GM12878 (cell line): ENCODE data around the gene CCDC12.

ENCODE experiments used
- CEBPB ChIP-seq, 2 experiments: fragments of 150-350 bp in 1 of 2; IDR thresholded peaks; 2 replicates each; pipeline ENCODE4 v1.6.1; 2012 to 2014; ENCODE audit warnings: low read depth in 2 of 2, low read length in 2 of 2, borderline replicate concordance in 1 of 2, inconsistent platforms in 1 of 2
- CHD1 ChIP-seq: IDR thresholded peaks from 2 replicates; pipeline ENCODE4 v1.6.1; 2012; ENCODE audit warnings: low read depth, low read length, improper control_type of control experiment
- CREB1 ChIP-seq: IDR thresholded peaks from 2 replicates; pipeline ENCODE4 v1.6.1; 2012; ENCODE audit warnings: low read depth, mild to moderate bottlenecking, inconsistent platforms
- CTCF ChIP-seq, 3 experiments: IDR thresholded peaks in 2 of 3; conservative IDR thresholded peaks in 1 of 3; 2 replicates each; pipeline ENCODE4 v1.5.1; 2011; ENCODE audit warnings: low read depth in 3 of 3, low read length in 3 of 3, mild to moderate bottlenecking in 3 of 3, control low read depth in 2 of 3, moderate library complexity in 2 of 3, inconsistent platforms in 1 of 3, mixed read lengths in 1 of 3; ENCODE audit not compliant: control insufficient read depth in 2 of 3, insufficient read depth in 1 of 3; ENCODE audit errors: extremely low read depth in 1 of 3
- EGR1 ChIP-seq, 2 experiments: IDR thresholded peaks; 1 replicate in 1 of 2; 2 replicates in 1 of 2; pipeline ENCODE4 v1.6.1; 2011 to 2012; ENCODE audit warnings: low read depth in 2 of 2, low read length in 2 of 2, borderline replicate concordance in 1 of 2, mild to moderate bottlenecking in 1 of 2, moderate library complexity in 1 of 2
- FOS ChIP-seq: IDR thresholded peaks from 3 replicates; pipeline ENCODE4 v1.6.1; 2011; ENCODE audit warnings: borderline replicate concordance; ENCODE audit not compliant: insufficient read length; ENCODE audit errors: extremely low read depth
- GABPA ChIP-seq: IDR thresholded peaks from 2 replicates; pipeline ENCODE4 v1.6.1; 2014; ENCODE audit warnings: antibody characterized with exemption, low read depth, mild to moderate bottlenecking, inconsistent platforms
- KDM1A ChIP-seq: fragments of 200-600 bp; sonication (generic); IDR thresholded peaks from 2 replicates; pipeline ENCODE4 v1.6.1; 2016; ENCODE audit warnings: borderline replicate concordance
- NFIC ChIP-seq: IDR thresholded peaks from 2 replicates; pipeline ENCODE4 v1.6.1; 2012; ENCODE audit warnings: low read depth, mild to moderate bottlenecking, inconsistent platforms, low read length, moderate library complexity
- NR2C1 ChIP-seq: fragments of 450-650 bp; IDR thresholded peaks from 2 replicates; pipeline ENCODE4 v1.6.1; 2017; ENCODE audit warnings: antibody characterized with exemption, mild to moderate bottlenecking, moderate library complexity
- POLR2AphosphoS5 ChIP-seq: IDR thresholded peaks from 2 replicates; pipeline ENCODE4 v1.6.1; 2011; ENCODE audit warnings: mild to moderate bottlenecking, low read length, inconsistent platforms
- SREBF2 ChIP-seq: IDR thresholded peaks from 2 replicates; pipeline ENCODE4 v1.6.1; 2012; ENCODE audit warnings: mild to moderate bottlenecking, low read length
- TF ChIP-seq, protein P1 (sequence below): IDR thresholded peaks from 2 replicates; pipeline ENCODE4 v1.6.1; 2012; ENCODE audit warnings: low read depth, low read length, improper control_type of control experiment
- TF ChIP-seq, protein P2 (sequence below): IDR thresholded peaks from 2 replicates; pipeline ENCODE4 v1.6.1; 2012; ENCODE audit warnings: low read length, inconsistent platforms

- TF ChIP-seq FOS (no peak), SREBF2 (no peak), CEBPB (IDR thresholded peaks at IDR 0.05; ENCODE audit: borderline replicate concordance in 1 of 2, low read depth in 2 of 2, low read length in 2 of 2) (no peak), POLR2AphosphoS5 (no peak), NR2C1 (no peak), CHD1 (no peak), CREB1 (no peak), KDM1A (no peak), NFIC (no peak), EGR1 (IDR thresholded peaks at IDR 0.05; ENCODE audit: borderline replicate concordance in 1 of 2, low read depth in 2 of 2, low read length in 2 of 2) (no peak), GABPA (no peak), CTCF (IDR thresholded peaks at IDR 0.05 in 2 of 3, conservative IDR thresholded peaks at IDR 0.05 in 1 of 3; ENCODE audit: control insufficient read depth in 2 of 3, extremely low read depth in 1 of 3, insufficient read depth in 1 of 3, low read depth in 3 of 3, low read length in 3 of 3) (no peak)
- TF ChIP-seq, protein P1, sequence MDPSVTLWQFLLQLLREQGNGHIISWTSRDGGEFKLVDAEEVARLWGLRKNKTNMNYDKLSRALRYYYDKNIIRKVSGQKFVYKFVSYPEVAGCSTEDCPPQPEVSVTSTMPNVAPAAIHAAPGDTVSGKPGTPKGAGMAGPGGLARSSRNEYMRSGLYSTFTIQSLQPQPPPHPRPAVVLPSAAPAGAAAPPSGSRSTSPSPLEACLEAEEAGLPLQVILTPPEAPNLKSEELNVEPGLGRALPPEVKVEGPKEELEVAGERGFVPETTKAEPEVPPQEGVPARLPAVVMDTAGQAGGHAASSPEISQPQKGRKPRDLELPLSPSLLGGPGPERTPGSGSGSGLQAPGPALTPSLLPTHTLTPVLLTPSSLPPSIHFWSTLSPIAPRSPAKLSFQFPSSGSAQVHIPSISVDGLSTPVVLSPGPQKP = no peak
- TF ChIP-seq, protein P2, sequence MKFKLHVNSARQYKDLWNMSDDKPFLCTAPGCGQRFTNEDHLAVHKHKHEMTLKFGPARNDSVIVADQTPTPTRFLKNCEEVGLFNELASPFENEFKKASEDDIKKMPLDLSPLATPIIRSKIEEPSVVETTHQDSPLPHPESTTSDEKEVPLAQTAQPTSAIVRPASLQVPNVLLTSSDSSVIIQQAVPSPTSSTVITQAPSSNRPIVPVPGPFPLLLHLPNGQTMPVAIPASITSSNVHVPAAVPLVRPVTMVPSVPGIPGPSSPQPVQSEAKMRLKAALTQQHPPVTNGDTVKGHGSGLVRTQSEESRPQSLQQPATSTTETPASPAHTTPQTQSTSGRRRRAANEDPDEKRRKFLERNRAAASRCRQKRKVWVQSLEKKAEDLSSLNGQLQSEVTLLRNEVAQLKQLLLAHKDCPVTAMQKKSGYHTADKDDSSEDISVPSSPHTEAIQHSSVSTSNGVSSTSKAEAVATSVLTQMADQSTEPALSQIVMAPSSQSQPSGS = no peak
These were observed 54.7 kb downstream of the CCDC12 start for GRCh38 chr3:46921871-46922271.
